HuH-7 (cell line): Measurements from ENCODE around the gene MAMDC2.

Experiments
- DNase-seq: peaks from one replicate; pipeline ENCODE4 v3.0.0; 2011; ENCODE audit warnings: low spot score

Gene MAMDC2

DNA sequence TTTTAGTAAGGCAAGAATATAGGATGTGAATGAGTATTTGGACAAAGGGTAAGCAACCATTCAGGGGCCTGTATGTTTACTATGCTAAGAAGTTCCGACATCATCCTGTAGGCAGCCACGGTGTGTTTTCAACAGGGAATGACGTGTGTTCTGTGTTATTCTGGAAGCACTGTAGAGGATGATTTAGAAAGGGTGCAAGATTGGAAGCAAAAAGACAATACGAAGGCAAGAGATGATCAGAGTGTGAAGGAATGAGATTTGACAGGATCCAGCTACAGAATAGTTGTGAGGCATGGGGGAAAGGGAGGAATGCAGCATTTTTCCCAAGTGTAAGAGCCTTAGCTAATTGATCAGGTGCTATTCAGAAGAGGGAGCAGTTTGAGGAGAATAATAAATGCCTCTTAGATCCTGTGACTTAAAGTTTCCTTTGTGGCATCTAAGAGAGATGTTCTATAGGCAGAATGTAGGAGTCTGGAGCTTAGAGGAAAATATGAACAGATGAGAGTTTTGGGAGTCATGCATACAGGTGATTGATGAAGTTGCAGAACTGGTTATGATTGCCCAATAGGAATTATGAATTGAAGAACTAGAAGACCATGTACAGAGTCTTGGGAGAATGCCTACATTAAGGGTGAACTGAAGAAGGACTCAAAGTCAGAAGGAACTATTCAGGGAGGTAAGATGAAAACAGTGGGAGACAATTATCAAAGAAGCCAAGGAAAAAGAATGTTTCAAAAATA is 217.7 kb downstream of the MAMDC2 start:
- no peak for DNase-seq

DNA sequence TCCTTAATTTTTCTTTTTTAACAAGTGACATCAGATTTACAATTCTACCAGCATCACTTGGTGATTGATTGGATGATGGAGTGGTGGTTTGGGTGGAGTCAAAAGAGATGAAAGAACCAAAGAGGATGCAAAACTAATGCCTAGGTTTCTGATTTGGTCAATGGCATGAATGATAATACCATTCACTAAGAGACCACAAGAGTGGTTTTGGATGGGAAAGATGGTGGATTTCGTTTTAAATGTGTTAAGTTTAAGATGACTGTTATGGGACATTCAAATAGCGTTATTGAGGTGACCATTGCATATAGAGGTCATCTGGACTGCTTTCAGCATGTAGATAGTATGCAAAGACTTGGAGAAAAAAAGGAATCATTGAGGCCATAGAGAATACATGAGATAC is 218.7 kb downstream of the MAMDC2 start:
- no peak for DNase-seq

DNA sequence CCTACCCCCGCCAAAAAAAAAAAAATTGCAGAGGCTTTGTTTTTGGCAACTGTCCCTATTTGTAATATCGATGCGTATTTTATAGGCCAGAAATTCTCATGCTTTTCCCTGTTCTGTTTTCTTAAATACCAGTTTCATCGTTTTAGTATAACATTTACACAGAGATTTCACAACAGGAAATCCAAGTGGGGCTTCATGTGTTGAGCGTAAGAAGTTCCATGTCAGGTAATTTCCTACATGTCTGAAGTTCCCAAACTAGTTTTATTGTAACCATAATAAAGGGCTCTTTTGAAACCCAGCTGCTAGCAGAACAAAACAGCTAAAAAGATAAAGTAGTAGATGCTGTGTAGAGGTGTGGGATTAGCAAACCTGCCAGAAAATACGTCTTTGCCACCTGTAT is 219.3 kb downstream of the MAMDC2 start:
- no peak for DNase-seq

DNA sequence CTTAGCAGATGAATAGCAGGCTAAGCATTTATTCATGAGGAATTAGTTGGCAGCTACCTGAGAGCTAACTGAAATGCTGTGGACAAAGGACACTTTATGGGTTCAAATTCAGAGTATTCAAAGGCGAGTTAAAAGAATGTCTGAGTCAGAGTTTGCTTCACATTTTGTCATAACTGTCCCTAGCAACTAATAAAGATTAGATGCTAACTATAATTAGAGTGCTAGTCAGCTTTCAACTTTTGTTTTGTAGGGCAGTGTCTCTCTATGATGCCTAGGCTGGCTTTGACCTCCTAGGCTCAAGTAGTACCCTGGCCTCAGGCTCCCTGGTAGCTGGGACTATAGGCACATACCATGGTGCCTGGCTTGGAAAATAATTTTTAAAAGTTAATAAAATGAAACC is 219.8 kb downstream of the MAMDC2 start:
- no peak for DNase-seq
